Stimulated activated naive B cell treated with anti-CD40 and anti-IgM and Interleukin-4, amounts not matched to agents 10 μg/mL and 1 μg/mL and 100 μg/mL, for 72 hours (primary cell): ENCODE measurements around the gene EDNRA.
A peak's percentile ranks its signal among the peaks of the same experiment; 100 is the strongest.

Source experiments
- ATAC-seq, 2 donors: fragments of 150-1000 bp; cut with Tn5 transposase; replicated peaks; 2 replicates each; pipeline ENCODE4 v1.10.0; 2021; ENCODE audit warnings: moderate library complexity in 1 of 2
- DNase-seq: peaks from one replicate; pipeline ENCODE4 v3.0.0; 2021
- H3K27ac Mint-ChIP-seq: one replicate; pipeline ENCODE4 v1.8.0; 2022; ENCODE audit warnings: mild to moderate bottlenecking, mixed read lengths
- H3K27me3 Mint-ChIP-seq, 2 donors: one replicate each; pipeline ENCODE4 v1.8.0; 2022; ENCODE audit warnings: mixed read lengths in 2 of 2
- H3K36me3 Mint-ChIP-seq, 2 donors: one replicate each; pipeline ENCODE4 v1.8.0; 2022; ENCODE audit warnings: mixed read lengths in 2 of 2, mild to moderate bottlenecking in 1 of 2
- H3K4me1 Mint-ChIP-seq, 2 donors: one replicate each; pipeline ENCODE4 v1.8.0; 2022; ENCODE audit warnings: mixed read lengths in 2 of 2, mild to moderate bottlenecking in 1 of 2
- H3K4me3 Mint-ChIP-seq, 2 donors: one replicate each; pipeline ENCODE4 v1.8.0; 2022; ENCODE audit warnings: mild to moderate bottlenecking in 2 of 2, mixed read lengths in 2 of 2, moderate library complexity in 1 of 2
- H3K9me3 Mint-ChIP-seq, 2 donors: one replicate each; pipeline ENCODE4 v1.8.0; 2022; ENCODE audit warnings: mixed read lengths in 2 of 2, mild to moderate bottlenecking in 1 of 2

EDNRA gene

GRCh38 chr4:147515220-147515936 lies 34.5 kb downstream of the EDNRA start:
- ATAC-seq (no peak), DNase-seq (no peak)
- peaks cover 7 to 15% of the 10 kb centered on the region in 2 donors for H3K27me3 Mint-ChIP-seq
- no peaks in the 10 kb centered on the region for H3K36me3 Mint-ChIP-seq
- H3K4me1 Mint-ChIP-seq, result no peaks in the 10 kb centered on the region
- no peaks in the 10 kb centered on the region for H3K9me3 Mint-ChIP-seq
- no peak overlapping the region for H3K27ac Mint-ChIP-seq
- no peak overlapping the region for H3K4me3 Mint-ChIP-seq

DNA sequence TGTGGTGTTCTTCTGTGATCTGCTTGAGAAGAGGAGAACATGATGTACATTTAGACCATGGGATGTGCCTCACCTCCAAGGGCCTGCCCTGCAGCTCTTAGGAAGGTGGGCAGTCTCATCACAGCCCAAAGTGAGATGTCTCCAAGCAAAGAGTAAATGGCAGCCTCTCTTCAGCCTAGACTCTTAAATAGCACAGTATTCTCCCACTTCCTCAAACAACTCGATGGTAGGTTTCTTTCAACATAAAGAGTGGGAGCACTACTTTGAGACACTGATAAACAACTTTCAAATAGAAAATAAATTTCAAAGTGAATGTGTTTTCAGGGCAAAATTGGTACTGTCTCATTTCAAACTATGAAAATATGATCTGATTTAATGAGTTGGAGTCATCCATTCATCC lies 35.2 kb downstream of the EDNRA start:
- Mint-ChIP-seq H3K27me3 (peaks cover 7 to 15% of the 10 kb centered on the region in 2 donors), H3K36me3 (no peaks in the 10 kb centered on the region), H3K27ac (no peak overlapping the region), H3K9me3 (no peaks in the 10 kb centered on the region), H3K4me1 (no peaks in the 10 kb centered on the region), H3K4me3 (no peak overlapping the region)
- DNase-seq (no peak), ATAC-seq (no peak)

DNA sequence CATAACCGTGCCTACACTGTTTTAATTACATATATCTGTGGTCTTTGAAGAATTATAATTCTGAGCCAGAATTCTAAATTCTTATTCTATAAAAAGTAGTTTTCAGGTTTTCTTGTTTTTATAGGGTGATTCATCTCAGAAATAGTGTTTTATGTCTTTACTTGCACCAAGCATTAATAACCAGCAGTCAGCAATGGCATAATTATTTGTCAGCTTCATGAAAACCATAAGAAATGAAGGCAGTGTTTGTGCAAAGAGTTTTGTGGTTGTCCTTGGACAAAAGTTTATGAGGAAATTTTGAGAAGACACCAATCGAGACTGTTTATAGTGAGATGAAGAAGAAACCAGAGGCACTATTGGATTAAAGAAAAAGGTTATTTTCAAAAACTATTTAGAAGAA lies 37.2 kb downstream of the EDNRA start:
- Mint-ChIP-seq H3K4me1 (no peaks in the 10 kb centered on the region), H3K36me3 (no peaks in the 10 kb centered on the region), H3K4me3 (no peak overlapping the region), H3K27me3 (peaks cover 4 to 15% of the 10 kb centered on the region in 2 donors), H3K27ac (no peak overlapping the region), H3K9me3 (no peaks in the 10 kb centered on the region)
- DNase-seq (no peak), ATAC-seq (no peak)

- Mint-ChIP-seq H3K36me3 (no peaks in the 10 kb centered on the region), H3K27me3 (peaks cover 4 to 16% of the 10 kb centered on the region in 2 donors), H3K4me1 (no peaks in the 10 kb centered on the region), H3K27ac (no peak overlapping the region), H3K4me3 (no peak overlapping the region), H3K9me3 (no peaks in the 10 kb centered on the region)
- DNase-seq (no peak), ATAC-seq (peak; percentile 82 to 90)
These were observed 38.2 kb downstream of the EDNRA start for GRCh38 chr4:147518846-147519767.

- no peak for ATAC-seq
- peaks cover 6 to 8% of the 10 kb centered on the region in 2 donors for H3K27me3 Mint-ChIP-seq
- DNase-seq, result no peak
- H3K4me3 Mint-ChIP-seq, result no peak overlapping the region
- H3K9me3 Mint-ChIP-seq, result peaks cover 0 to 3% of the 10 kb centered on the region in 2 donors
- H3K27ac Mint-ChIP-seq, result no peak overlapping the region
- no peaks in the 10 kb centered on the region for H3K36me3 Mint-ChIP-seq
- H3K4me1 Mint-ChIP-seq, result no peaks in the 10 kb centered on the region
These were observed 43.7 kb downstream of the EDNRA start for GRCh38 chr4:147524601-147525000.

- Mint-ChIP-seq H3K36me3 (no peaks in the 10 kb centered on the region), H3K27ac (no peak overlapping the region), H3K4me3 (no peak overlapping the region), H3K9me3 (peaks cover 0 to 3% of the 10 kb centered on the region in 2 donors), H3K27me3 (peaks cover 3 to 4% of the 10 kb centered on the region in 2 donors), H3K4me1 (no peaks in the 10 kb centered on the region)
- ATAC-seq, result no peak
- DNase-seq, result no peak
These were observed 44.8 kb downstream of the EDNRA start for GRCh38 chr4:147525494-147526271.

- no peak for ATAC-seq
- H3K9me3 Mint-ChIP-seq, result peaks cover 0 to 3% of the 10 kb centered on the region in 2 donors
These were observed 45.4 kb downstream of the EDNRA start for GRCh38 chr4:147526272-147526654.

DNA sequence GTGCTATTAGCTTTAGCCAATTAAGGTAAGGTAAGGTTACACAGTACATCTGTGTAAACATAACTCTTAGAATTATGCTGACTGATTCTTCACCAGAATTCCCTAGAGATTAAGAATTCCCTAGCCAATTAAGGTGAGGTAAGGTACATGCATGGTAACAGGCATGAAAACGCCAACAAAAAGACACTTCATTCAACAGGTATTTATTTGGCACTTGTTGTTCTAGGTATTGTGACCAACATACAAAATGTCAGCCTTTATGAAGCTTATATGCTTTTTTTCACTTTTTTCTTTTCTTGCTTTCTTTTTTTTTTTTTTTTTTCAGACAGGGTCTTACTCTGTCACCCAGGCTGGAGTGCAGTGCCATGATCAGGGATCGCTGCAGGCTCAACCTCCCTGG lies 47.2 kb downstream of the EDNRA start:
- ATAC-seq (no peak), DNase-seq (no peak)
- Mint-ChIP-seq H3K4me1 (no peaks in the 10 kb centered on the region), H3K9me3 (peaks cover 0 to 3% of the 10 kb centered on the region in 2 donors), H3K27me3 (peaks cover 3 to 4% of the 10 kb centered on the region in 2 donors), H3K4me3 (no peak overlapping the region), H3K27ac (no peak overlapping the region), H3K36me3 (no peaks in the 10 kb centered on the region)

More at GRCh38 chr4:147526272-147526654, 45.4 kb downstream of the EDNRA start:
- no peak for DNase-seq
- no peaks in the 10 kb centered on the region for H3K4me1 Mint-ChIP-seq
- H3K4me3 Mint-ChIP-seq, result no peak overlapping the region
- no peaks in the 10 kb centered on the region for H3K36me3 Mint-ChIP-seq
- no peak overlapping the region for H3K27ac Mint-ChIP-seq
- peaks cover 3 to 4% of the 10 kb centered on the region in 2 donors for H3K27me3 Mint-ChIP-seq

- H3K9me3 Mint-ChIP-seq, result peaks cover 0 to 3% of the 10 kb centered on the region in 2 donors
- H3K27me3 Mint-ChIP-seq, result peaks cover 0 to 3% of the 10 kb centered on the region in 2 donors
- H3K36me3 Mint-ChIP-seq, result no peaks in the 10 kb centered on the region
- no peak overlapping the region for H3K4me3 Mint-ChIP-seq
- H3K27ac Mint-ChIP-seq, result no peak overlapping the region
- DNase-seq, result no peak
- no peaks in the 10 kb centered on the region for H3K4me1 Mint-ChIP-seq
- ATAC-seq, result no peak
These were observed 49.2 kb downstream of the EDNRA start for GRCh38 chr4:147530134-147530533.

GRCh38 chr4:147530723-147531122 lies 49.8 kb downstream of the EDNRA start:
- DNase-seq (no peak), ATAC-seq (no peak)
- H3K9me3 Mint-ChIP-seq, result peaks cover 0 to 3% of the 10 kb centered on the region in 2 donors
- H3K4me1 Mint-ChIP-seq, result no peaks in the 10 kb centered on the region
- no peak overlapping the region for H3K4me3 Mint-ChIP-seq
- H3K36me3 Mint-ChIP-seq, result no peaks in the 10 kb centered on the region
- H3K27me3 Mint-ChIP-seq, result peaks cover 0 to 3% of the 10 kb centered on the region in 2 donors
- H3K27ac Mint-ChIP-seq, result no peak overlapping the region

DNA sequence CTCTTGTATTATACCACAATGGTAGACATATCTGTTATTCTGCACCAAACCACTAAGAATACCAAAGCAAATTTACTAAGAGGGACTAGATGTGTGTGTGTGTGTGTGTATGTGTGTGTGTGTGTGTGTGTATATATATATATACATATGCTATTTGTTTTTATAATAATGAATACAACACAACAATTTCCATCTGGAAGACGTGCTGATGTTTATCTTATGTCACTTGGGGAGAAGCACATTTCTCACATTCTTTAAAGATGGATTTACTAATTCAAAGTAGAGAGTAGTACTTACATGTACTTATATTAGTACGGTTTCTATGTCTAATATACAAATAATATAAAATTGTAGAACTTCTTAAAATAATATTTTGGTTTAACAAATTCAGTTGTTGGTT lies 52.0 kb downstream of the EDNRA start:
- Mint-ChIP-seq H3K4me3 (no peak overlapping the region), H3K27me3 (peaks cover 3 to 6% of the 10 kb centered on the region in 2 donors), H3K4me1 (no peaks in the 10 kb centered on the region), H3K36me3 (no peaks in the 10 kb centered on the region), H3K27ac (no peak overlapping the region), H3K9me3 (no peaks in the 10 kb centered on the region)
- DNase-seq, result no peak
- ATAC-seq, result no peak

GRCh38 chr4:147533331-147533730 lies 52.4 kb downstream of the EDNRA start:
- no peak for DNase-seq
- no peak overlapping the region for H3K4me3 Mint-ChIP-seq
- no peaks in the 10 kb centered on the region for H3K36me3 Mint-ChIP-seq
- H3K9me3 Mint-ChIP-seq, result no peaks in the 10 kb centered on the region
- no peak overlapping the region for H3K27ac Mint-ChIP-seq
- no peaks in the 10 kb centered on the region for H3K4me1 Mint-ChIP-seq
- H3K27me3 Mint-ChIP-seq, result peaks cover 3 to 6% of the 10 kb centered on the region in 2 donors
- ATAC-seq, result no peak

- no peaks in the 10 kb centered on the region for H3K36me3 Mint-ChIP-seq
- no peak overlapping the region for H3K4me3 Mint-ChIP-seq
- H3K27me3 Mint-ChIP-seq, result peaks cover 5 to 12% of the 10 kb centered on the region in 2 donors
These were observed 54.2 kb downstream of the EDNRA start for GRCh38 chr4:147535124-147535523.

GRCh38 chr4:147538711-147539110 lies 57.8 kb downstream of the EDNRA start:
- Mint-ChIP-seq H3K27me3 (peaks cover 5 to 12% of the 10 kb centered on the region in 2 donors), H3K4me3 (no peak overlapping the region), H3K9me3 (no peaks in the 10 kb centered on the region), H3K36me3 (no peaks in the 10 kb centered on the region), H3K4me1 (no peaks in the 10 kb centered on the region), H3K27ac (no peak overlapping the region)
- DNase-seq (no peak), ATAC-seq (no peak)

More at GRCh38 chr4:147535124-147535523, 54.2 kb downstream of the EDNRA start:
- no peak for DNase-seq
- no peaks in the 10 kb centered on the region for H3K4me1 Mint-ChIP-seq
- no peaks in the 10 kb centered on the region for H3K9me3 Mint-ChIP-seq
- no peak for ATAC-seq
- H3K27ac Mint-ChIP-seq, result no peak overlapping the region
